ENCODE results near the gene RAI2.
"Not testable (repeated sequence)": the region's sequence is repeated elsewhere in the genome, so short reads cannot be mapped to it uniquely, and the experiment has no call there.

Gene RAI2

GRCh38 chrX:17828171-17828570 lies 32.9 kb downstream of the RAI2 start:
- no peak for DNase-seq

DNA sequence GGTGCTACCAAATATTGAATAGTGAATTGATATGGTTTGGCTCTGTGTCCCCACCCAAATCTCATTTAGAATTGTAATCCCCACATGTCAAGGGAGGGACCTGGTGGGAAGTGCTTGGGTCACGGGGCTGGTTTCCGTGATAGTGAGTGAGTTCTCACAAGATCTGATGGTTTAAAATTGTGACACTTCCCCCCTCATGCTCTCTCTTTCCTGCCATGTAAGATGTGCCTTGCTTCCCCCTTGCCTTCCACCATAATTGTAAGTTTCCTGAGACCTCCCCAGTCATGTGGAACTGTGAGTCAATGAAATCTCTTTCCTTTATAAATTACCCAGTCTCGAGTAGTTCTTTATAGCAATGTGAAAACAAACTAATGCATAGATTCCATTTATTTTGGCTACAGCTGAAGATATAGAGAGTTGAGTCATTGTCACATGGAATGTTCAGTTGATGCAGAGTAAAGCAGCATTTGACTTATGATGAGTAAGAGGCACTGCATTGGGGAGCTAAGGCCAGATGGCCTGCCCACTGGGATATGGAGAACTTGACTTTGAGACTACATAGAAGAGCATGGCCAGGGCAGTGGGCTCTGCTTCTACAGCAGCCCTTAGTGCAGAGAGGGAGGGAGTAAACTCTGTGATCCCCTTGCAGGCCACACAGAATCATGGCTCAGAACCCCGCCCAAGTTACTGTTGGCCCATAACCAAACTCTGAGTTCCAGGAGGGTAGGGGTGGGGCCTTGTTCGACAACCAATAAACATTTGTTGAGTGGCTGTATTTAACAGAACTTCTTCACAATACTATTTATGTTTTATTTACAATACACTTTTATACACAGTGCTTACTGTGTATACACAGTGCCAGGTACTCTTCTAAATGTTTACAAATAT lies 34.2 kb downstream of the RAI2 start:
- no peak for DNase-seq

GRCh38 chrX:17824980-17825379 lies 36.1 kb downstream of the RAI2 start:
- DNase-seq = no peak

GRCh38 chrX:17822351-17822750 lies 38.7 kb downstream of the RAI2 start:
- DNase-seq = no peak

DNA sequence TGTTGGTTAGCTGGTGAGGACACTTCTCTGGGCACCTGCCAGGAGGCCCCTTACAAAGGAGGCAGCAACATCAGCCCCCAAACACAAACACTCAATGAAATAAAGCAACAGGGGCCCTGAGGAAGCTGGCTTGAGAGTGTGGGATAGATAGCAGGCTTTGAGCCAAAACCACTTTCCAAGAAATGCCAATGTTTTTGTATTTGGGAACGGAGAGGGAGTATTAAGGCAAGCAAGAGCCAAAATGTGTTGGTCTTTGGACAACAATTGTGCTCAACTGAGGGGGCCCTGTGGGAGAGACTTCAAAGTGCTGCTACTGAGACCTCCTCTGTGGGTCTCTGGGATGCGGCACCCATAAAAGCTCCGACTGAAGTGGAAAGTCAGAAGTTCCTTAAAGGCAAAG lies 41.0 kb downstream of the RAI2 start:
- DNase-seq = no peak

- no peak for DNase-seq
These were observed 42.4 kb downstream of the RAI2 start for GRCh38 chrX:17818726-17819125.

- DNase-seq = no peak
These were observed 43.8 kb downstream of the RAI2 start for GRCh38 chrX:17817251-17817650.

- no peak for DNase-seq
These were observed 46.5 kb downstream of the RAI2 start for GRCh38 chrX:17814557-17814956.

- DNase-seq = no peak
These were observed 47.0 kb downstream of the RAI2 start for GRCh38 chrX:17814059-17814458.

DNA sequence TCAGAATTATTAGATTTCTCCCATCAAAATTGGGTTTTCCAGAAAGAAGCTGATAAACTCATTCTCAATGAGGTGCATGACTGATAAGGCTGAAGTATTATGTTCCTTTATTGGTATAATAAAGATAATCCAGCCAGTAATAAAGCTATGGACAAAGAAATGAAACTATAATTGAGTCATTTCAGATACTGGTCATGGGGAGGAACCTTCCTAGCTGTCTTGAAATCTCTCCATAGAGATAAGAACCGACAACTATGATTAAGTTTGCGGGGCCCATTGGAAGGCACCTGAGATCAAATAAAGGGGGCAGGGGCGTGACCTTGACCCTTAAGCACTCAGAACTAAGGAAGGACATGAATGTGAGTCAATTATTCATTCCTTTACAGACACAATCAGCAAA lies 47.8 kb downstream of the RAI2 start:
- no peak for DNase-seq

GRCh38 chrX:17812763-17813162 lies 48.3 kb downstream of the RAI2 start:
- DNase-seq = peak; percentile 7

GRCh38 chrX:17809984-17810383 lies 51.1 kb downstream of the RAI2 start:
- no peak for DNase-seq

DNA sequence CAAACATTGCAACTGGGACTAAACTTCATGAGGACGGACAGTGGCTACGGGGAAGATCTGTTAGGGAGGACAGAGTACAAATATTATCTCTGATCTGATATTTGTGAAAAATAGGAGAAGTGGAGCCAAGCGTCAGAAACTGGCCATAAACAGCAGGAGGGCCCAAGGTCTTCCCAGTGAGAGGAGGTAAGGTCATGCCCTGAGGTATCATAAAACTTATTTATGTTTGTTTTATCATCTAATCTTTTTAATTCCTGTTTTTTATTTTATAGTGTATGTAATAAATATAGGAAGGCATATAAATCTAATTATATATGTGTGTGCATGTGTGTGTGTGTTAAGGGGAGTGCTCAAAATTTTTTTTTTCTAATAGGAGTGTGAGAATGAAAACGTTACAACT lies 51.8 kb downstream of the RAI2 start:
- DNase-seq = no peak

GRCh38 chrX:17805120-17805519 lies 56.0 kb downstream of the RAI2 start:
- no peak for DNase-seq

DNA sequence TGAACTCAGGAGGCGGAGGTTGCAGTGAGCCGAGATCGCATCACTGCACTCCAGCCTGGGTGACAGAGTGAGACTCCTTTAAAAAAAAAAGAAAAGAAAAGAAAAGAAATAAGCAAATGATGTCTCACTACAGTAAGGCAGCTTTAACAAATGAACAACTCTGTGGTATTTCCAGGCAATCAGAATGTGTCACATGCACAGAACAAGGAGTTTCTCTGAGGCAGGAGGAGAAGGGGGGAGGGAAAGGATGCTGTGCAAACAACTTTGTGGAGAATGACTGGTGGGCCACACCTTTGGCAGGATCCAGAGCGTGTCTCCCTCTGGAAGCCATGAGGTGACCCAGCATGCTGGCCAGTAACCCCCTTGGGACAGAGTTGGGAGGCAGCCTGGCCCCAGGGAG lies 57.6 kb downstream of the RAI2 start:
- DNase-seq = no peak

DNA sequence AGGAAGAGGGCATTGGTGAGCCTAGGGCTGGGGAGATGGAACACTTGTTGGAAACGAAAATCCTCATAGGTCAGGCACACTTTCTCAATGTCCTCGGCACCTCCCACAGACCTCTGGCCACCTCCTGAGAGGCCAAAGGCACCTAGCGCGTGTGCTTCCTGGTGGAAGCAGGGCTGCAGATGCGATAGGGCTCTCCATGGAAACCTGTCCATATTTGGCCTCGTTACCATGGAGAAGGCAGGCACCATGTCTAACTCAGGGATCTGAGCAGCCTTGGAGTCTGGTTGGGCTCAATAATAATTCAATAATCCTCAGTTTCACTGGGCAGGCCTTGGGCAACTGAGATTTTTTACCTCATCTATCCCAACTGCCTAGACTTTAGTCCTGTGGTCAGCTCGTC lies 58.3 kb downstream of the RAI2 start:
- DNase-seq = no peak

DNA sequence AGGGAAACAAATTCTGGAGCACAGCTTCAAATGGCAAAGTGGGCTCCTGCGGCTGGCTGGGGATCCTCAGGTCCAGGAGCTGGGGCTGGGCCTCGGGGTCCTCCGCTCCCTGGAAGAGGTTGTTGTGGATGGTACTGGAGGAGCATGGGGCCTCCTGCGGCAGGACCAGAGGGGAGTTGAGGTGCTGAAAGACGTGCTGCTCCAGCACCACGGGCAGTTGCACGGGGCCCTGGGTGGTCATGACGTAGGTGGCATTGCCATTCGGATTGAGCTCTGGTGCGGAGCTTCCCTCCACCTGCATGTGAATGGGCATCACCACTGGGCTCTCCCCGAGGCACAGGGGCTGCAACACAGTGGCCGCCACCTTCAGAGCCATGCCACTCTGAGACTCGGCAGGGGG lies 59.7 kb downstream of the RAI2 start:
- no peak for DNase-seq

- DNase-seq = no peak
These were observed 62.2 kb downstream of the RAI2 start for GRCh38 chrX:17798921-17799320.

DNA sequence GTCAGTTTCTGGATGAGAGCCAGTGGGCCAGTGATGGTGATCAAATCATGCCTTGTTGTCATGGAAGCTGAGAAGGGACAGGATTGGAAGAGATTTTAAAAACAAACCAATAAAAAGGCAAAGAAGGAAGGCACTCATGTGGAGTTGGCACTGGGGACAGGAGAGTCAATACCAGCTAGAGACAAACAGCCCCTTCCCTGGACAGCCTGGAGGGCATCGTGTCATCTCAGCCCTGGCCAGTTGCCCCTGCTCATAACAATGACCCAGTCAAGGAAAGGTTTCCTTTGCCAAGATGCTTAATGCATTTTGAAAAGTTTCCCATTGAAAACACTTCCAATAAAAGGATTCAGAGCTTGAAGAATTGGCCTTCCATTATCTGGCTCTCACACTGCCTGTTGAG lies 68.3 kb downstream of the RAI2 start:
- DNase-seq = no peak

GRCh38 chrX:17788956-17789562 lies 72.0 kb downstream of the RAI2 start:
- DNase-seq = no peak

- DNase-seq = peak; percentile 21
These were observed 72.7 kb downstream of the RAI2 start for GRCh38 chrX:17788439-17788838.

- DNase-seq = no peak
These were observed 73.5 kb downstream of the RAI2 start for GRCh38 chrX:17787557-17787956.

- not testable (repeated sequence) for DNase-seq
These were observed 74.3 kb downstream of the RAI2 start for GRCh38 chrX:17786554-17787347.

- no peak for DNase-seq
These were observed 81.7 kb downstream of the RAI2 start for GRCh38 chrX:17779434-17779833.
